ENCODE measurements around the gene KIF18B.

GRCh38 chr17:44920565-44920940 lies 27.0 kb downstream of the KIF18B start:
- TF ChIP-seq CTCF (IDR thresholded peaks at IDR 0.05) (no peak), POLR2A (IDR thresholded peaks at IDR 0.05) (no peak)
